HepG2 (cell line): ENCODE results near the gene DDX54. TPM values are rescaled to one million over a fixed set of nuclear protein-coding genes. Genes with fewer than 3 reads are reported as not detected.
A peak's percentile ranks its signal among the peaks of the same experiment; 100 is the strongest.

Experiments
- ATAC-seq: fragments of 200-7000 bp; cut with Tn5 transposase; 3 replicates; pipeline ENCODE4 v1.9.1; 2020; ENCODE audit warnings: mild to moderate bottlenecking, moderate library complexity
- BruUV-seq: library from RNA; stranded (reverse); fragments of 400-500 nt; replicated peaks from 2 replicates; lab custom pipeline; 2021; lab: Mats Ljungman, UMichigan
- CTCF ChIA-PET: fragments of 300-600 bp; formaldehyde crosslinking; extraction: SDS; loops from one replicate; lab custom pipeline; 2021; ENCODE audit warnings: low total read pairs, inconsistent platforms, low intra/inter-chr PET ratio; lab: Yijun Ruan, JAX
- POLR2A ChIA-PET: fragments of 350-600 bp; sonication (Branson Sonifier 250); formaldehyde crosslinking; loops from one replicate; lab custom pipeline; 2020; ENCODE audit warnings: antibody characterized with exemption, inconsistent platforms; lab: Yijun Ruan, JAX
- DNase-seq: peaks from one replicate; pipeline ENCODE4 v3.0.0-alpha.2; 2015; ENCODE audit warnings: low spot score
- FAIRE-seq: peaks from 3 replicates; lab custom pipeline; 2011; peaks lifted over from hg19 to GRCh38; lab: Jason Lieb, UNC
- H2AFZ ChIP-seq: one replicate; pipeline ENCODE4 v1.6.1; 2011; ENCODE audit warnings: low read length, inconsistent platforms
- H3K27ac ChIP-seq: fragments of 300-600 bp; 3 replicates; pipeline ENCODE4 v1.8.0; 2011; ENCODE audit warnings: mixed run types, mild to moderate bottlenecking, mixed read lengths, low read length, inconsistent platforms; ENCODE audit not compliant: insufficient read depth; ENCODE audit errors: extremely low read length
- H3K27me3 ChIP-seq, 2 experiments: fragments of 200-600 bp in 1 of 2; 2 replicates in 1 of 2; 3 replicates in 1 of 2; pipeline versions ENCODE4 v1.6.0 to v1.8.0; 2011; ENCODE audit warnings: low read length in 2 of 2, mild to moderate bottlenecking in 2 of 2, moderate library complexity in 2 of 2, inconsistent platforms in 1 of 2; ENCODE audit not compliant: insufficient read depth in 2 of 2, control insufficient read depth in 1 of 2
- H3K36me3 ChIP-seq, 2 experiments: fragments of 200-600 bp in 1 of 2; replicated peaks in 1 of 2; 2 replicates in 1 of 2; 3 replicates in 1 of 2; pipeline versions ENCODE4 v1.5.1 to v1.8.0; 2011; ENCODE audit warnings: low read length in 2 of 2, inconsistent platforms in 1 of 2; ENCODE audit not compliant: insufficient read depth in 2 of 2, control insufficient read depth in 1 of 2
- H3K4me1 ChIP-seq: 2 replicates; pipeline ENCODE4 v1.5.1; 2012; ENCODE audit warnings: low read length, inconsistent platforms; ENCODE audit not compliant: insufficient read depth
- H3K4me2 ChIP-seq: 2 replicates; pipeline ENCODE4 v1.6.0; 2011; ENCODE audit warnings: low read depth, low read length, inconsistent platforms
- H3K4me3 ChIP-seq, 3 experiments: fragments of 200-600 bp in 1 of 3; sonication (generic), shearing (Covaris generic) in 1 of 3; replicated peaks in 1 of 3; 2 replicates each; pipeline ENCODE4 v1.5.1; 2011 to 2016; ENCODE audit warnings: low read length in 3 of 3, inconsistent platforms in 2 of 3, low read depth in 2 of 3, mild to moderate bottlenecking in 2 of 3, control low read depth in 1 of 3, mixed read lengths in 1 of 3; ENCODE audit not compliant: insufficient read depth in 1 of 3
- H3K79me2 ChIP-seq: one replicate; pipeline ENCODE4 v1.6.1; 2011; ENCODE audit warnings: low read length, inconsistent platforms; ENCODE audit not compliant: insufficient read depth
- H3K9ac ChIP-seq: 2 replicates; pipeline ENCODE4 v1.6.0; 2011; ENCODE audit warnings: mild to moderate bottlenecking, low read depth, low read length, inconsistent platforms; ENCODE audit not compliant: insufficient read depth
- H3K9me3 ChIP-seq: 2 replicates; pipeline ENCODE4 v1.5.1; 2012; ENCODE audit warnings: mild to moderate bottlenecking, low read length
- H4K20me1 ChIP-seq: 2 replicates; pipeline ENCODE4 v1.6.0; 2011; ENCODE audit warnings: inconsistent platforms, mild to moderate bottlenecking, low read length, moderate library complexity; ENCODE audit not compliant: insufficient read depth
- HNRNPL ChIP-seq: fragments of 200-400 bp; formaldehyde crosslinking; IDR thresholded peaks from 2 replicates; pipeline ENCODE4 v1.6.1; 2017; ENCODE audit warnings: mild to moderate bottlenecking, low read depth, low read length
- SNAPC2 ChIP-seq: sonication (generic); formaldehyde crosslinking; IDR thresholded peaks from 2 replicates; pipeline ENCODE4 v1.8.1; 2022; ENCODE audit warnings: mild to moderate bottlenecking, missing genetic modification reagents
- TCF7L2 ChIP-seq: IDR thresholded peaks from 2 replicates; pipeline ENCODE4 v1.6.1; 2011; ENCODE audit warnings: mild to moderate bottlenecking, low read depth, low read length, moderate library complexity
- TRIM24 ChIP-seq: sonication (generic); formaldehyde crosslinking; IDR thresholded peaks from 2 replicates; pipeline ENCODE4 v1.8.0; 2022; ENCODE audit warnings: mild to moderate bottlenecking, missing genetic modification reagents
- ZNF629 ChIP-seq: sonication (generic); formaldehyde crosslinking; conservative IDR thresholded peaks from 2 replicates; pipeline ENCODE4 v1.5.0; 2020; ENCODE audit warnings: missing genetic modification reagents
- ZZZ3 ChIP-seq: sonication (generic); formaldehyde crosslinking; IDR thresholded peaks from 2 replicates; pipeline ENCODE4 v1.4.0; 2020; ENCODE audit warnings: missing genetic modification reagents, mild to moderate bottlenecking, borderline replicate concordance
- WGBS: methylation state at CpG from one replicate; pipeline ENCODE4 v1.1.6; 2017; ENCODE audit warnings: low lambda C conversion rate; 5-methylcytosine and 5-hydroxymethylcytosine counted together
- in situ Hi-C: cut with HindIII; loops from 2 replicates; pipeline ENCODE4 v1.10.0; 2017; ENCODE audit warnings: low pct_unique_long_range_greater_than_20kb; ENCODE audit not compliant: extremely low pct_ligation_motif_present
- intact Hi-C: fragments of 100-400 bp; cut with micrococcal nuclease; formaldehyde crosslinking; loops from one replicate; pipeline ENCODE4 v1.10.0; 2022; ENCODE audit not compliant: unreplicated experiment
- polyA plus RNA-seq, 8 experiments: library from polyadenylated mRNA; depleted of rRNA in 3 of 8; stranded (reverse) in 7 of 8; unstranded in 1 of 8; fragments of >200 nt; fragmentation: Illumina TruSeq in 4 of 8; extraction: Trizol in 4 of 8; gene quantifications; 2 replicates each; pipeline versions ENCODE4 v1.2.1 to v1.2.3, GENCODE V29; 2011 to 2016; ENCODE audit warnings: low read depth in 4 of 8, missing spikeins in 1 of 8, mixed read lengths in 1 of 8; ENCODE audit not compliant: insufficient read depth in 1 of 8
- total RNA-seq, 5 experiments: library from RNA; depleted of rRNA; stranded (reverse); fragments of >200 nt; fragmentation: Illumina TruSeq; extraction: Trizol; gene quantifications; 2 replicates each; pipeline ENCODE4 v1.2.3, GENCODE V29; 2016; ENCODE audit warnings: low read depth in 1 of 5
- TF ChIP-seq, protein P1 (sequence below): fragments of 450-650 bp; IDR thresholded peaks from 2 replicates; pipeline ENCODE4 v1.6.1; 2016

The DDX54 gene
- total and polyA plus RNA-seq, 2 of the 13 experiments (the other 11 are each of a cell fraction or from before 2014, with no cell fraction given), result 59.7 to 61.1 TPM

DNA sequence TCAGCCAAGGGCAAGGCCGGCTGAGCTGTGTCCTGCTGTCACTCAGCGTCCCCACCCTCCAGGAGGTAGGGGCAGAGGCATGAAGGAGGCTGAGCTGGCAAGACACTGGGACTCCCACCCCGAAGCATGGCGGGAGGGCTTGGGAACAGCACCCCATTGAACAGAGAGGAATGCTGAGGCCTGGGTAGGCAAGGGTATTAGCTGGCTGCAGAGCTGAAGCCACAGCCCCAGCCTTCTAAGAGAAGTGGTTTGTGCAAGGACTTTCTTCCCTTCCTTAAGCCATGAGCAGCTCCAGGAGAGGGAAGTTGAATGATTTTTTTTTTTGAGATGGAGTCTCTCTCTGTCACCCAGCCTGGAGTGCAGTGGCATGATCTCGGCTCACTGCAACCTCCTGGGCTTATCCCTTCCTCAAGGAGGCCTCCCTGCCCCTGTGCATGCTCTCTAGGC, 42.4 kb downstream of the DDX54 start:
- H3K4me2 ChIP-seq, result no peak overlapping the region
- in situ Hi-C loops (no loop called here), intact Hi-C loops (no loop called here)
- ATAC-seq (no peak), FAIRE-seq (no peak), DNase-seq (no peak)
- H3K27me3 ChIP-seq, result peaks cover 2 to 14% of the 10 kb centered on the region in 2 experiments; a peak in 4 of 5 replicates
- no peaks in the 10 kb centered on the region for H3K79me2 ChIP-seq
- 6% methylated on average over 3 of the region's 5 CpGs for WGBS
- no peak overlapping the region for H3K27ac ChIP-seq
- peaks cover 11% of the 10 kb centered on the region for H3K4me1 ChIP-seq
- H2AFZ ChIP-seq, result no peak overlapping the region
- CTCF ChIA-PET, result no interaction called here
- no peak overlapping the region for H3K9ac ChIP-seq
- no peaks in the 10 kb centered on the region for H3K9me3 ChIP-seq
- no TSS peak for BruUV-seq
- POLR2A ChIA-PET, result no interaction called here
- H4K20me1 ChIP-seq, result no peaks in the 10 kb centered on the region
- H3K36me3 ChIP-seq, result no peaks in the 10 kb centered on the region
- TF ChIP-seq SNAPC2, result no peak
- TF ChIP-seq ZNF629, result peak; percentile 59
- H3K4me3 ChIP-seq, result no peak overlapping the region

DNA sequence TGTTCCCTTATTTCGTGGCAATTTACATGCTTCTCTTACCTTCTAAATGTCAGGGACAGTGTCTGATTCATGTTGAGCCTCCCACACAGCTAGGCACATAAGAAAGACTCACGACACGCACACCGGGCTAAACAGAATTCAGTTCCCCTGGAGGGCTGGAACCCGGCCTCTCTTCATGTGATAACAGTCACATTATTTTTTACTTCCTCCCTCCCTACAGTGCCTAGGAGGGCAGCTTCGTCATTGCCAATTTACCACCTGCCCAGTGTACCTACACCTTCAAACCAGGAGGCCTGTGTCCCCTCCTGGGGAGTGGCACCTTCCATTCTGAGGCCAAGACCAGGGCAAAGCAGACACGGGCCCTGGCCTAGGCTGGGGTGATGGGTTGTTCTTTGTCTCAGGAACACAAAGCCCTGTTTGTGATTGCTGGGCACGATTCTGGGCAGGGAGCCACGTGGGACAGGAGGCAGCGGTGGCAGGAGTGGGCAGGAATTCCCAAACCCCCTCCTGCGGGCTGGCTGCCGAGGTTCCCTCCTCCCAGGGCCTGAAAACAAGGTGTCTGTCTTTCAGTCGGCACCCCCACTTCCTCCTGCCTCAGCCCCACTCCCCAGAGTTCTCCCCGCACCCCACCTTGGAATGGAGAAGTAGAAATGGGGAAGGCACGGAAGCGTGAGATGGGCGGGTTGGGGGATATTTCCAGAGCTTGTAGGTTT, 42.9 kb downstream of the DDX54 start:
- intact Hi-C loops, result no loop called here
- no peak overlapping the region for H3K9ac ChIP-seq
- no TSS peak for BruUV-seq
- 13% methylated on average over 17 of the region's 17 CpGs for WGBS
- ChIA-PET CTCF (no interaction called here), POLR2A (no interaction called here)
- FAIRE-seq (no peak), ATAC-seq (peak; percentile 37), DNase-seq (peak; percentile 17)
- no peaks in the 10 kb centered on the region for H3K36me3 ChIP-seq
- H3K4me2 ChIP-seq, result peak overlapping the region; percentile 4; the same call in 1 of the 2 replicates
- H3K4me3 ChIP-seq, result no peak overlapping the region
- peaks cover 2 to 14% of the 10 kb centered on the region in 2 experiments; a peak in 4 of 5 replicates for H3K27me3 ChIP-seq
- H2AFZ ChIP-seq, result no peak overlapping the region
- in situ Hi-C loops, result no loop called here
- no peaks in the 10 kb centered on the region for H4K20me1 ChIP-seq
- H3K4me1 ChIP-seq, result peaks cover 11% of the 10 kb centered on the region
- no peak overlapping the region for H3K27ac ChIP-seq
- H3K79me2 ChIP-seq, result no peaks in the 10 kb centered on the region
- TF ChIP-seq TRIM24 (CRISPR knock-in tag) (no peak), HNRNPL (peak; percentile 88), ZZZ3 (CRISPR knock-in tag) (no peak), TCF7L2 (no peak)
- TF ChIP-seq, protein P1, sequence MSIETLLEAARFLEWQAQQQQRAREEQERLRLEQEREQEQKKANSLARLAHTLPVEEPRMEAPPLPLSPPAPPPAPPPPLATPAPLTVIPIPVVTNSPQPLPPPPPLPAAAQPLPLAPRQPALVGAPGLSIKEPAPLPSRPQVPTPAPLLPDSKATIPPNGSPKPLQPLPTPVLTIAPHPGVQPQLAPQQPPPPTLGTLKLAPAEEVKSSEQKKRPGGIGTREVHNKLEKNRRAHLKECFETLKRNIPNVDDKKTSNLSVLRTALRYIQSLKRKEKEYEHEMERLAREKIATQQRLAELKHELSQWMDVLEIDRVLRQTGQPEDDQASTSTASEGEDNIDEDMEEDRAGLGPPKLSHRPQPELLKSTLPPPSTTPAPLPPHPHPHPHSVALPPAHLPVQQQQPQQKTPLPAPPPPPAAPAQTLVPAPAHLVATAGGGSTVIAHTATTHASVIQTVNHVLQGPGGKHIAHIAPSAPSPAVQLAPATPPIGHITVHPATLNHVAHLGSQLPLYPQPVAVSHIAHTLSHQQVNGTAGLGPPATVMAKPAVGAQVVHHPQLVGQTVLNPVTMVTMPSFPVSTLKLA, result peak; percentile 31; the same call in 1 of the 2 replicates
- H3K9me3 ChIP-seq, result no peaks in the 10 kb centered on the region
